Measurements from ENCODE around the gene SIAH1. TPM values are rescaled to one million over a fixed set of nuclear protein-coding genes. Genes with fewer than 3 reads are reported as not detected.

SIAH1 gene
- total and polyA plus RNA-seq, 2 of the 8 experiments (the other 6 are each of a cell fraction or from before 2014, with no cell fraction given): 19.5 to 33.9 TPM

DNA sequence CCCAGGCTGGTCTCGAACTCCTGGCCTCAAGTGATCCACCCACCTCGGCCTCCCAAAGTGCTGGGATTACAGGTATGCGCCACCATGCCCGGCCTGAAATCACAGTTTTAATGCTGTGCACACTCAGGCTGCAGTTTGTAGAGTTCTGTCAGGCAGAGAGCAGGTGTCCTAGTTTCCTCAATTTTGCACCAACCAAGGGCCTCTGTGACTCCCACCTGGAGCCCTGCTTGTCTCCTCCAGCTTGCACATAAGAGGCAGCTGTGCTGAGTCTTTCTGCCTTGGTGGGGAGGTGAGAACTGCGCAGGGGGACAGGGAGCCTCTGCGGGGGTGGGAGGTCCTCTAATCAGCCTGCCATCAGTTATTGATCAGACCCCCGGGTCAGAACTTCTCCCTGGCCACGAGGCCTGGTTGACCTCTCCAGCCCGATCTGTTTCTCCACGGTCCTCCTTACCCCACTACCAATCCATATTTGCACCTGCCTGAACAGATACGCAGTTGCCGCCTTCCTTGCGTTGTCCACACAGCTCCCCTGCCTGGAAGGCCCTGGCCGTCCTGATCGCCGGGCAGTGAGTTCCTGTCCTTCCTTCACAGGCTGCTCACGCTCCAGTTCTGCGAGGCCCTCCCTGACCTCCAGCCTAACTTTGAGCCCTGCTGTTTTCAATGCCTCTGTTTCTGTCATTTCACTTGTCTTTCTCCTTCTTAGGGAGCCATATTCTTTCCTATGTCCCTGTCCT is 48.1 kb upstream of the SIAH1 start:
- H2BK15ac ChIP-seq (ENCODE audit: low read length): no peak overlapping the region
- H3K23me2 ChIP-seq (ENCODE audit: low read depth, low read length): no peaks in the 10 kb centered on the region
- no peak overlapping the region for H2BK120ac ChIP-seq (replicated peaks; ENCODE audit: low read depth, low read length)
- no peaks in the 10 kb centered on the region for H4K20me1 ChIP-seq (replicated peaks in 1 of 2; ENCODE audit: control insufficient read depth in 1 of 2, insufficient read depth in 2 of 2, low read length in 2 of 2)
- CTCF ChIA-PET (ENCODE audit: partially characterized antibody): no interaction called here
- no peak overlapping the region for H3K56ac ChIP-seq (replicated peaks; ENCODE audit: insufficient read length, low read depth, low read length)
- no peak for DNase-seq (ENCODE audit: low read depth in 1 of 2, low spot score in 2 of 2)
- H3K9me3 ChIP-seq (ENCODE audit: insufficient read depth in 2 of 2, low read depth in 1 of 2, low read length in 1 of 2): no peaks in the 10 kb centered on the region
- no peak overlapping the region for H3K4me2 ChIP-seq (ENCODE audit: insufficient read depth in 1 of 2, low read depth in 2 of 2, low read length in 2 of 2)
- no peak overlapping the region for H3K9ac ChIP-seq (replicated peaks in 1 of 4; ENCODE audit: extremely low read depth in 1 of 4, low read depth in 3 of 4, low read length in 3 of 4)
- H3K27ac ChIP-seq (ENCODE audit: low read depth, low read length): no peak overlapping the region
- no peak overlapping the region for H2BK20ac ChIP-seq (ENCODE audit: low read length)
- H2AK5ac ChIP-seq (ENCODE audit: low read depth, low read length): no peak overlapping the region
- no peak overlapping the region for H3K4me3 ChIP-seq (ENCODE audit: extremely low read depth in 1 of 4, insufficient read depth in 2 of 4, low read depth in 3 of 4, low read length in 4 of 4)
- no peak overlapping the region for H2BK5ac ChIP-seq (ENCODE audit: low read depth, low read length)
- no peaks in the 10 kb centered on the region for H3K36me3 ChIP-seq (ENCODE audit: control insufficient read depth in 2 of 4, insufficient read depth in 4 of 4, low read length in 3 of 4)
- peaks cover 0 to 5% (median 0%) of the 10 kb centered on the region in 4 experiments; a peak in 3 of 7 replicates for H3K4me1 ChIP-seq (replicated peaks in 1 of 4; ENCODE audit: control insufficient read depth in 3 of 4, insufficient read depth in 4 of 4, low read length in 3 of 4)
- WGBS, 2 experiments (ENCODE audit: extremely low coverage in 1 of 2, insufficient coverage in 1 of 2, insufficient read length in 1 of 2, insufficient replicate concordance in 2 of 2, low coverage in 1 of 2, low lambda C conversion rate in 2 of 2, missing lambda C conversion rate in 1 of 2): 94% methylated on average over 18 of the region's 18 CpGs; no CpG with 5 or more reads in 1 of the 2 experiments
- no peak overlapping the region for H3K23ac ChIP-seq (ENCODE audit: insufficient read length)
- H3K14ac ChIP-seq (ENCODE audit: insufficient read length): no peak overlapping the region
- H4K5ac ChIP-seq (ENCODE audit: insufficient read length, low read depth, low read length): no peak overlapping the region
- no peak overlapping the region for H2AFZ ChIP-seq (ENCODE audit: low read length)
- H3K18ac ChIP-seq (ENCODE audit: extremely low read depth, low read length): no peak overlapping the region
- no peak overlapping the region for H4K91ac ChIP-seq (replicated peaks; ENCODE audit: insufficient read length, low read length)
- H4K8ac ChIP-seq (ENCODE audit: extremely low read depth, insufficient read depth, low read length): no peak overlapping the region
- H3K79me1 ChIP-seq (ENCODE audit: low read depth, low read length): no peaks in the 10 kb centered on the region
- no peak for FAIRE-seq
- H2BK12ac ChIP-seq (ENCODE audit: low read depth, low read length): no peak overlapping the region
- H3K79me2 ChIP-seq (ENCODE audit: control insufficient read depth in 1 of 2, insufficient read depth in 2 of 2, low read length in 2 of 2): no peaks in the 10 kb centered on the region
- no peak overlapping the region for H3K4ac ChIP-seq (replicated peaks; ENCODE audit: insufficient read length, low read depth, low read length)
- no peaks in the 10 kb centered on the region for H3K27me3 ChIP-seq (replicated peaks in 1 of 4; ENCODE audit: control insufficient read depth in 3 of 4, extremely low read depth in 1 of 4, insufficient read depth in 3 of 4, low read length in 3 of 4)
- POLR2A ChIA-PET (ENCODE audit: partially characterized antibody): no interaction called here
- no peak for TF ChIP-seq CTBP2 (IDR thresholded peaks at IDR 0.05; ENCODE audit: borderline replicate concordance, insufficient read depth, insufficient read length, low read length)
- TF ChIP-seq RFX5 (IDR thresholded peaks at IDR 0.05; ENCODE audit: borderline replicate concordance, low read depth, low read length): no peak
- no peak for TF ChIP-seq SIX5 (IDR thresholded peaks at IDR 0.05; ENCODE audit: low read depth, low read length)
- TF ChIP-seq HDAC2 (IDR thresholded peaks at IDR 0.05; ENCODE audit: borderline replicate concordance in 1 of 2, low read depth in 2 of 2, low read length in 2 of 2): no peak
- TF ChIP-seq GTF2F1 (IDR thresholded peaks at IDR 0.05; ENCODE audit: borderline replicate concordance, low read depth, low read length): no peak
- no peak for TF ChIP-seq PHF8 (conservative IDR thresholded peaks at IDR 0.05; ENCODE audit: low read depth, low read length)
- no peak for TF ChIP-seq JUND (IDR thresholded peaks at IDR 0.05; ENCODE audit: low read length)
- no peak for TF ChIP-seq RBBP5 (IDR thresholded peaks at IDR 0.05; ENCODE audit: borderline replicate concordance, low read depth, low read length)
- TF ChIP-seq JUN (IDR thresholded peaks at IDR 0.05; ENCODE audit: low read depth, low read length): no peak
- no peak for TF ChIP-seq SP2 (IDR thresholded peaks at IDR 0.05; ENCODE audit: low read length)
- no peak for TF ChIP-seq POLR2AphosphoS5 (IDR thresholded peaks at IDR 0.05; ENCODE audit: low read depth, low read length)
- TF ChIP-seq MAFK (IDR thresholded peaks at IDR 0.05; ENCODE audit: low read depth, low read length): no peak
- TF ChIP-seq NRF1 (IDR thresholded peaks at IDR 0.05; ENCODE audit: low read depth, low read length): no peak

Measured in H1 (cell line).